B cell (primary cell): ENCODE results near the gene CHST11. TPM values are rescaled to one million over a fixed set of nuclear protein-coding genes. Genes with fewer than 3 reads are reported as not detected.

Experiments used
- ATAC-seq: fragments of 200-7000 bp; cut with Tn5 transposase; one replicate; pipeline ENCODE4 v1.10.0; 2021; ENCODE audit warnings: low read depth, mild to moderate bottlenecking, moderate number of reproducible peaks, moderate library complexity
- CTCF ChIA-PET: fragments of 350-600 bp; sonication (Branson Sonifier 250); formaldehyde crosslinking; loops from one replicate; lab custom pipeline; 2021; ENCODE audit warnings: antibody characterized with exemption, inconsistent platforms; lab: Charles Lee
- POLR2A ChIA-PET: fragments of 350-600 bp; sonication (Branson Sonifier 250); formaldehyde crosslinking; loops from one replicate; lab custom pipeline; 2021; ENCODE audit warnings: antibody characterized with exemption; lab: Charles Lee
- DNase-seq: peaks from one replicate; pipeline ENCODE4 v3.0.0; 2013
- H2AFZ ChIP-seq: 2 replicates; pipeline ENCODE4 v1.6.1; 2012; ENCODE audit warnings: mild to moderate bottlenecking, low read depth, low read length; ENCODE audit not compliant: insufficient read depth, poor library complexity, severe bottlenecking
- H3K27ac ChIP-seq, 2 donors: 1 replicate in 1 of 2; 2 replicates in 1 of 2; pipeline ENCODE4 v1.5.1; 2012 to 2013; ENCODE audit warnings: low read length in 2 of 2, mild to moderate bottlenecking in 2 of 2, moderate library complexity in 1 of 2
- H3K27me3 ChIP-seq, 4 experiments: fragments of 200-600 bp in 1 of 4; sonication (generic) in 1 of 4; replicated peaks in 1 of 4; 1 replicate in 2 of 4; 2 replicates in 2 of 4; pipeline versions ENCODE4 v1.6.1 to v1.7.0; 2013 to 2016; ENCODE audit warnings: low read length in 3 of 4, mild to moderate bottlenecking in 2 of 4, mixed read lengths in 1 of 4, moderate library complexity in 1 of 4; ENCODE audit not compliant: insufficient read depth in 4 of 4, control insufficient read depth in 3 of 4; ENCODE audit errors: control extremely low read depth in 1 of 4
- H3K36me3 ChIP-seq, 2 experiments: replicated peaks in 1 of 2; 1 replicate in 1 of 2; 2 replicates in 1 of 2; pipeline versions ENCODE4 v1.6.1 to v1.7.1; 2013; ENCODE audit warnings: low read length in 1 of 2; ENCODE audit not compliant: insufficient read depth in 2 of 2, control insufficient read depth in 1 of 2; ENCODE audit errors: control extremely low read depth in 1 of 2, extremely low read depth in 1 of 2
- H3K4me1 ChIP-seq, 2 donors: fragments of 200-600 bp in 1 of 2; sonication (generic) in 1 of 2; 1 replicate in 1 of 2; 2 replicates in 1 of 2; pipeline versions ENCODE4 v1.5.1 to v1.6.1; 2013 to 2017; ENCODE audit warnings: low read length in 2 of 2; ENCODE audit not compliant: control insufficient read depth in 2 of 2, insufficient read depth in 2 of 2
- H3K4me2 ChIP-seq: replicated peaks from 2 replicates; pipeline ENCODE3; 2012; ENCODE audit warnings: mild to moderate bottlenecking, low read depth, low read length; ENCODE audit not compliant: poor library complexity, severe bottlenecking
- H3K4me3 ChIP-seq, 5 experiments: fragments of 200-600 bp in 1 of 5; sonication (generic) in 1 of 5; 1 replicate in 3 of 5; 2 replicates in 2 of 5; pipeline versions ENCODE4 v1.5.1 to v1.7.0; 2011 to 2016; ENCODE audit warnings: low read length in 4 of 5, mild to moderate bottlenecking in 4 of 5, low read depth in 2 of 5, control low read depth in 1 of 5, moderate library complexity in 1 of 5; ENCODE audit not compliant: insufficient read depth in 1 of 5; ENCODE audit errors: control extremely low read depth in 1 of 5, extremely low read depth in 1 of 5
- H3K79me2 ChIP-seq: fragments of 200-600 bp; sonication (generic); one replicate; pipeline ENCODE4 v1.6.0; 2016; ENCODE audit warnings: low read length; ENCODE audit not compliant: control insufficient read depth, insufficient read depth
- H3K9ac ChIP-seq: fragments of 200-600 bp; sonication (generic); 2 replicates; pipeline ENCODE4 v1.6.1; 2017; ENCODE audit warnings: mild to moderate bottlenecking, low read length, moderate library complexity
- H3K9me3 ChIP-seq, 3 donors: one replicate each; pipeline versions ENCODE4 v1.6.1 to v1.7.1; 2013; ENCODE audit warnings: low read length in 2 of 3; ENCODE audit not compliant: control insufficient read depth in 2 of 3, insufficient read depth in 1 of 3; ENCODE audit errors: control extremely low read depth in 1 of 3
- H4K20me1 ChIP-seq: 2 replicates; pipeline ENCODE4 v1.6.0; 2012; ENCODE audit warnings: mild to moderate bottlenecking, low read length; ENCODE audit not compliant: insufficient read depth, control insufficient read depth, poor library complexity, severe bottlenecking
- H3K27ac Mint-ChIP-seq: one replicate; pipeline ENCODE4 v1.8.0; 2021; ENCODE audit warnings: mixed read lengths
- H3K27me3 Mint-ChIP-seq: one replicate; pipeline ENCODE4 v1.8.0; 2021; ENCODE audit warnings: mixed read lengths
- H3K4me1 Mint-ChIP-seq: one replicate; pipeline ENCODE4 v1.8.0; 2021; ENCODE audit warnings: mixed read lengths
- H3K4me3 Mint-ChIP-seq: one replicate; pipeline ENCODE4 v1.8.0; 2021; ENCODE audit warnings: mixed read lengths
- H3K9me3 Mint-ChIP-seq: one replicate; pipeline ENCODE4 v1.8.0; 2022; ENCODE audit warnings: mixed read lengths; ENCODE audit not compliant: insufficient read depth
- CTCF ChIP-seq: fragments of 200-600 bp; IDR thresholded peaks from one replicate; pipeline ENCODE4 v1.8.0; 2022; ENCODE audit warnings: antibody characterized with exemption, mild to moderate bottlenecking
- EZH2 ChIP-seq: IDR thresholded peaks from 2 replicates; pipeline ENCODE4 v1.6.1; 2012; ENCODE audit warnings: borderline replicate concordance, low read depth, mild to moderate bottlenecking, moderate library complexity, low read length; ENCODE audit not compliant: insufficient read depth, poor library complexity, severe bottlenecking
- WGBS: methylation state at CpG from one replicate; pipeline ENCODE4 v1.1.5; 2013; ENCODE audit warnings: missing lambda C conversion rate; ENCODE audit not compliant: insufficient coverage; 5-methylcytosine and 5-hydroxymethylcytosine counted together
- intact Hi-C: fragments of 100-400 bp; cut with micrococcal nuclease; formaldehyde crosslinking; loops from one replicate; pipeline ENCODE4 v1.10.0; 2022
- polyA plus RNA-seq: library from polyadenylated mRNA; depleted of rRNA; stranded (reverse); fragments of >200 nt; gene quantifications from 2 replicates; pipeline ENCODE4 v1.2.3, GENCODE V29; 2012
- total RNA-seq, 2 donors: library from RNA; stranded (reverse); fragments of 120-200 nt in 1 of 2; gene quantifications; 1 replicate in 1 of 2; 2 replicates in 1 of 2; pipeline versions ENCODE4 v1.2.3 to v1.2.4, GENCODE V29; 2013 to 2022

CHST11 gene
- total and polyA plus RNA-seq, 2 donors (not counting 1 experiment from before 2014, with no cell fraction given) = 46.3 to 152 TPM

DNA sequence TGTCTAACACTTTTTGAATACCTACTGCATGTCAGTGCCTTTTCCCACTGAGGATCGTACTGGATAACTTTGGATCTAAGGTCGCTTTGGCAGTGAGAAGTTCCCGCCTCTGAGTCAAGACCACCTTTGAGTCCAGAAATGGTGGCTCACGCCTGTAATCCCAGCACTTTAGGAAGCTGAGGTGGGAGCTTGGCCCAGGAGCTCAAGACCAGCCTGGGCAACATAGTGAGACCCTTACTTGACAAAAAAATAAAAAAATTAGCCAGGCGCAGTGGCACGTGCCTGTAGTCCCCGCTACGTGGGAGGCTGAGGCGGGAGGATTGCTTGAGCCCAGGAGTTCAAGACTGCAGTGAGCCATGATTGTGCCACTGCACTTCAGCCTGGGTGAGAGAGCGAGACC lies 61.1 kb downstream of the CHST11 start:
- CTCF ChIA-PET = interaction anchor here (1.0 kb wide), 1 partner anchor 61 kb away, joined by 4 read pairs; the partner anchor contains the start of gene CHST11
- POLR2A ChIA-PET = no interaction called here
- Histone ChIP-seq H3K27me3 (no peaks in the 10 kb centered on the region), H3K27ac (no peak overlapping the region), H4K20me1 (peaks cover 19% of the 10 kb centered on the region), H2AFZ (no peak overlapping the region), H3K36me3 (no peaks in the 10 kb centered on the region), H3K9me3 (no peaks in the 10 kb centered on the region), H3K4me1 (peaks cover 55 to 57% of the 10 kb centered on the region in 2 donors), H3K79me2 (peaks cover 99% of the 10 kb centered on the region), H3K9ac (no peak overlapping the region), H3K4me2 (no peak overlapping the region), H3K4me3 (no peak overlapping the region)
- Mint-ChIP-seq H3K27ac (peak overlapping the region; percentile 34), H3K9me3 (no peaks in the 10 kb centered on the region), H3K27me3 (no peaks in the 10 kb centered on the region), H3K4me3 (no peak overlapping the region), H3K4me1 (peaks cover 89% of the 10 kb centered on the region)
- WGBS = 100% methylated on average over 7 of the region's 10 CpGs
- intact Hi-C loops = loop anchor here (2.0 to 5.0 kb wide), 2 partner anchors 13 to 41 kb away; no protein-coding TSS in a partner anchor
- no peak for DNase-seq
- no peak for ATAC-seq
- no peak for TF ChIP-seq CTCF
- TF ChIP-seq EZH2 = no peak
